Naive thymus-derived CD4-positive, alpha-beta T cell (primary cell): ENCODE data around the gene IZUMO2. TPM values are rescaled to one million over a fixed set of nuclear protein-coding genes. Genes with fewer than 3 reads are reported as not detected.
"Not testable (repeated sequence)": the region's sequence is repeated elsewhere in the genome, so short reads cannot be mapped to it uniquely, and the experiment has no call there.

Source experiments
- ATAC-seq: fragments of 150-1000 bp; cut with Tn5 transposase; 2 replicates; pipeline ENCODE4 v1.10.0; 2021; ENCODE audit warnings: mild to moderate bottlenecking, moderate library complexity
- CTCF ChIA-PET: fragments of 350-600 bp; sonication (Branson Sonifier 250); formaldehyde crosslinking; loops from one replicate; lab custom pipeline; 2021; ENCODE audit warnings: antibody characterized with exemption; lab: Charles Lee
- POLR2A ChIA-PET: fragments of 350-600 bp; sonication (Branson Sonifier 250); formaldehyde crosslinking; loops from one replicate; lab custom pipeline; 2021; ENCODE audit warnings: antibody characterized with exemption, inconsistent platforms; lab: Charles Lee
- DNase-seq, 9 donors: peaks; one replicate each; pipeline versions ENCODE4 v3.0.0 to v3.0.0-alpha.2; 2020 to 2022; ENCODE audit warnings: mixed read lengths in 1 of 9
- H3K27ac ChIP-seq: one replicate; pipeline ENCODE4 v1.7.0; 2013; ENCODE audit warnings: mild to moderate bottlenecking, low read depth, low read length, moderate library complexity
- H3K27me3 ChIP-seq, 2 donors: one replicate each; pipeline ENCODE4 v1.7.0; 2013; ENCODE audit warnings: low read length in 2 of 2, mild to moderate bottlenecking in 2 of 2, moderate library complexity in 2 of 2; ENCODE audit not compliant: control insufficient read depth in 2 of 2, insufficient read depth in 2 of 2
- H3K36me3 ChIP-seq, 3 experiments: 1 replicate in 2 of 3; 2 replicates in 1 of 3; pipeline ENCODE4 v1.7.0; 2013; ENCODE audit warnings: low read length in 3 of 3, mild to moderate bottlenecking in 3 of 3, moderate library complexity in 1 of 3; ENCODE audit not compliant: insufficient read depth in 3 of 3, control insufficient read depth in 2 of 3
- H3K4me1 ChIP-seq, 2 donors: one replicate each; pipeline ENCODE4 v1.7.0; 2013; ENCODE audit warnings: low read length in 2 of 2, mild to moderate bottlenecking in 2 of 2, moderate library complexity in 1 of 2; ENCODE audit not compliant: control insufficient read depth in 2 of 2, insufficient read depth in 2 of 2
- H3K4me3 ChIP-seq: 2 replicates; pipeline ENCODE4 v1.7.0; 2013; ENCODE audit warnings: mild to moderate bottlenecking, low read length
- H3K9me3 ChIP-seq, 3 experiments: 1 replicate in 2 of 3; 2 replicates in 1 of 3; pipeline ENCODE4 v1.7.0; 2013; ENCODE audit warnings: low read length in 3 of 3; ENCODE audit not compliant: control insufficient read depth in 2 of 3
- H3K27ac Mint-ChIP-seq, 9 donors: one replicate each; pipeline ENCODE4 v1.8.0; 2020 to 2022; ENCODE audit warnings: mixed read lengths in 9 of 9, mild to moderate bottlenecking in 8 of 9, moderate library complexity in 5 of 9, inconsistent platforms in 2 of 9
- H3K27me3 Mint-ChIP-seq, 5 donors: one replicate each; pipeline ENCODE4 v1.8.0; 2021 to 2022; ENCODE audit warnings: mixed read lengths in 5 of 5, mild to moderate bottlenecking in 1 of 5
- H3K36me3 Mint-ChIP-seq, 5 donors: one replicate each; pipeline ENCODE4 v1.8.0; 2020 to 2022; ENCODE audit warnings: mixed read lengths in 5 of 5, mild to moderate bottlenecking in 3 of 5, inconsistent platforms in 1 of 5
- H3K4me1 Mint-ChIP-seq, 7 donors: one replicate each; pipeline ENCODE4 v1.8.0; 2020 to 2022; ENCODE audit warnings: mixed read lengths in 7 of 7, mild to moderate bottlenecking in 3 of 7, inconsistent platforms in 1 of 7
- H3K4me3 Mint-ChIP-seq, 10 donors: one replicate each; pipeline ENCODE4 v1.8.0; 2020 to 2022; ENCODE audit warnings: mild to moderate bottlenecking in 10 of 10, mixed read lengths in 10 of 10, moderate library complexity in 6 of 10, inconsistent platforms in 2 of 10
- H3K9me3 Mint-ChIP-seq, 11 donors: one replicate each; pipeline ENCODE4 v1.8.0; 2020 to 2022; ENCODE audit warnings: mixed read lengths in 11 of 11, mild to moderate bottlenecking in 4 of 11, inconsistent platforms in 1 of 11, moderate library complexity in 1 of 11
- intact Hi-C, 2 donors: fragments of 100-400 bp; cut with micrococcal nuclease; formaldehyde crosslinking; loops; one replicate each; pipeline ENCODE4 v1.15.1; 2023
- polyA plus RNA-seq, 2 donors: library from polyadenylated mRNA; unstranded; fragments of 300-500 nt; fragmentation: Illumina TruSeq; gene quantifications; one replicate each; pipeline ENCODE4 v1.2.3, GENCODE V29; 2021
- total RNA-seq, 6 experiments: library from RNA in 5 of 6; stranded (reverse) in 5 of 6; gene quantifications; 1 replicate in 5 of 6; 2 replicates in 1 of 6; pipeline ENCODE4 v1.2.3 and lab custom pipeline; 2021 to 2026

IZUMO2 gene
- total and polyA plus RNA-seq, 7 experiments from 2014 or later: not detected

DNA sequence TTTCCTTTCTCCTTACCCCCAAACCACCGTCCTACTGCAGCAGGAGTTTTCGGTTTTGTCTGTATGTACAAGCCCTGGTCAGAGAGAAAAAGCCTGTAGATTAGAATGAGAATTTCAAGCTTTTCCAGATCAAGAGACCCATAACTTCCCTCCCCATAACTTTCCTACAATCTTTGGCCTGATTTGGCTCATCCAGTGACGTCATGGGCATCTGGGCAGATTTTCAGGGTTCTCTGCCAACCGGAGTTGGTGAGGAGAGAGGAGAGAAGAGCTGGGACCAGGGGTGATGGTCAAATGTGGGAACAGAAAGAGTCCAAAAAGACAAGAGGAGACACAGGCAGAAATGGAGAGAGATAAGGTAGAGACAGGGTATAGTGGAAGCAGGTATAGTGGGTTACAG is 10.5 kb downstream of the IZUMO2 start:
- H3K4me3 ChIP-seq: no peak overlapping the region
- no peak overlapping the region for H3K27ac ChIP-seq
- ATAC-seq (no peak), DNase-seq (no peak)
- CTCF ChIA-PET: no interaction called here
- POLR2A ChIA-PET: no interaction called here
- H3K4me1 ChIP-seq: no peaks in the 10 kb centered on the region
- peaks cover 11 to 54% (median 44%) of the 10 kb centered on the region in 5 donors for H3K27me3 Mint-ChIP-seq
- H3K27ac Mint-ChIP-seq: no peak overlapping the region
- peaks cover 5 to 11% (median 7%) of the 10 kb centered on the region in 7 donors for H3K4me1 Mint-ChIP-seq
- no peaks in the 10 kb centered on the region for H3K36me3 ChIP-seq
- intact Hi-C loops: no loop called here
- H3K9me3 ChIP-seq: peaks cover 0 to 3% (median 0%) of the 10 kb centered on the region in 3 experiments
- peaks cover 0 to 3% of the 10 kb centered on the region in 2 donors for H3K27me3 ChIP-seq
- H3K36me3 Mint-ChIP-seq: peaks cover 0 to 4% (median 0%) of the 10 kb centered on the region in 5 donors
- H3K4me3 Mint-ChIP-seq: no peak overlapping the region
- H3K9me3 Mint-ChIP-seq: peaks cover 0 to 17% (median 2%) of the 10 kb centered on the region in 11 donors

DNA sequence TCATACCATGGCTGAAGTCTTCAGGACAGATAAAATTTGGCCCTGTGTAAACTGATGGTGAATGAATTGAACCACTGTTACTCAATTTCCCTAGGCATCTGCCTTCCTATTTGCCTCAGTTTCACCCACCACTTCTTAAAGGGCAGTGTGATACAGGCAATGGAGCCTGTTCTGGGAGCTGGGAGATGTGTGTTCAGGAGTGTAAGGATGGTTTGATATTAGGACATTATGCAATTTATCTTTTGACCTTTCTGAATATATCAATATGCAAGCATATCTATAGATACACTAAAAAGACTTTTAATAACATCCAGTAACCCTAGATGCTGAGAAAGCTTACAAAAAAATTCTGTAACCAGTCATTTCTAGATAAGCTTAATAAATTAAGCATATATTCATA is 14.6 kb downstream of the IZUMO2 start:
- ATAC-seq: no peak
- Mint-ChIP-seq H3K9me3 (peaks cover 0 to 10% (median 0%) of the 10 kb centered on the region in 11 donors), H3K27me3 (peaks cover 20 to 31% (median 26%) of the 10 kb centered on the region in 5 donors), H3K4me1 (peaks cover 6 to 12% (median 9%) of the 10 kb centered on the region in 7 donors), H3K4me3 (peak overlapping the region; percentile 74 to 97 (median 87)), H3K27ac (peak overlapping the region in 1 of 9 donors; percentile 32), H3K36me3 (no peaks in the 10 kb centered on the region)
- Histone ChIP-seq H3K4me1 (no peaks in the 10 kb centered on the region), H3K27ac (no peak overlapping the region), H3K4me3 (peak overlapping the region; percentile 63), H3K9me3 (peaks cover 0 to 3% (median 0%) of the 10 kb centered on the region in 3 experiments), H3K36me3 (no peaks in the 10 kb centered on the region), H3K27me3 (peaks cover 0 to 3% of the 10 kb centered on the region in 2 donors)
- ChIA-PET POLR2A (interaction anchor here (0.5 to 1.5 kb wide), 7 partner anchors 168 to 655 kb away, joined by 3 to 6 read pairs (median 3); partner anchors contain the start of genes NUP62 and SCAF1), CTCF (interaction anchor here (1.2 to 2.1 kb wide), 4 partner anchors 10 to 631 kb away, joined by 3 to 6 read pairs (median 4); no protein-coding TSS in a partner anchor)
- intact Hi-C loops: loop anchor here in 1 of 2 donors (1.0 kb wide), 2 partner anchors 123 to 236 kb away; partner anchors contain the start of genes POLD1 and VRK3
- DNase-seq: peak in 1 of 9 donors; percentile 2

DNA sequence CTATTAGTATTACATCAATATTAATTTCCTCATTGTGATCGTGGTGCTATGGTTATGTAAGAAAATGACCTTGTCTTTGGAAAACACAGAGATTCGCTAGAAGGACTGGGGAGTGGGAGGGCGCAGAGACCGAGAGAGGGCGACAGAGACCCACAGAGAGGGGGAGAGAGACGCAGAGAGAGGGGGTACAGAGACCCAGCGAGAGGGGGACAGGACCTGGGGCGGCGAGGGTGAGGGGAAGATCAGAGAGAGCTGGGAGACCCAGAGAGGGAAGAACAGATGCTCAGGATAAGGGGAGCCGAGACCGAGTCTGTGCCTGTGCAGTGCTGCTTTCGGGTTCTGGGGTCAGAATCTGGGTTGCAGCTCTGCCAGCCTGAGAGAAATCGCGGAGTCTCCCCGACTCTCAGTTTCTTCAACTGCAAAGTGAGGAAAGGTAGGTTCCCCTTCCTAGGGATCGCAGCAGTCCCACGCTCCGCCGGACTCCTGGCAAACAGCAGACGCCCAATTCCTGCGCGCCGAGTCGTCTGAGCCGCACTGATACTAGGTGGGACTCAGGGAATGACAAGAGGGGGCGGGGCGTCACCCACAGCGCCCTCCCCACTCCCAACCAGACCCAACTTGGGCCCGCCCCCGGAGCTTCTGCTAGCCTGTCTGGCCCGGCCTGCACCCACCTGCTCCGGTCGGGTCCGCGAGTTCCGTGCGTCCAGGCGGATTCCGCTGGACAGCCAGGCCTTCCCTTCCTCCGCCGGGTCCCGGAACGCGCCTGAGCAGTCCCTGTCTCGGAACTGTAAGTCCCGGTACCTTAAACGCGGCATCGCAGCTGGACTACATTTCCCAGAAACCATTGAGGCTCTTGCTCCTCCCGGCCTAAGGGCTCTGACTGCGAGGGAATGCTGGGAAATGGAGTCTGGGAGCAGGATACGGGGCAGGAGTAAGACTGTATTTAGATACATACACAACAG is 15.3 kb downstream of the IZUMO2 start:
- Mint-ChIP-seq H3K36me3 (no peaks in the 10 kb centered on the region), H3K27ac (peak overlapping the region in 8 of 9 donors; percentile 0 to 62 (median 36)), H3K4me1 (peaks cover 6 to 12% (median 9%) of the 10 kb centered on the region in 7 donors), H3K4me3 (peak overlapping the region; percentile 74 to 97 (median 87)), H3K27me3 (peaks cover 14 to 23% (median 20%) of the 10 kb centered on the region in 5 donors), H3K9me3 (peaks cover 0 to 10% (median 0%) of the 10 kb centered on the region in 11 donors)
- DNase-seq (peak; percentile 37 to 80 (median 72)), ATAC-seq (peak; percentile 91)
- H3K27ac ChIP-seq: peak overlapping the region; percentile 53
- peak overlapping the region; percentile 63 for H3K4me3 ChIP-seq
- CTCF ChIA-PET: interaction anchor here (0.6 to 2.1 kb wide), 8 partner anchors 11 to 632 kb away, joined by 3 to 6 read pairs (median 4); partner anchors contain the start of gene KCNC3
- POLR2A ChIA-PET: interaction anchor here (0.5 to 1.5 kb wide), 7 partner anchors 168 to 656 kb away, joined by 3 to 6 read pairs (median 4); partner anchors contain the start of genes NUP62, PTOV1 and SCAF1
- H3K9me3 ChIP-seq: peaks cover 0 to 3% (median 0%) of the 10 kb centered on the region in 3 experiments
- no peaks in the 10 kb centered on the region for H3K36me3 ChIP-seq
- peaks cover 0 to 3% of the 10 kb centered on the region in 2 donors for H3K27me3 ChIP-seq
- H3K4me1 ChIP-seq: no peaks in the 10 kb centered on the region
- intact Hi-C loops: loop anchor here in 1 of 2 donors (1.0 kb wide), 3 partner anchors 122 to 636 kb away; partner anchors contain the start of genes POLD1 and VRK3

DNA sequence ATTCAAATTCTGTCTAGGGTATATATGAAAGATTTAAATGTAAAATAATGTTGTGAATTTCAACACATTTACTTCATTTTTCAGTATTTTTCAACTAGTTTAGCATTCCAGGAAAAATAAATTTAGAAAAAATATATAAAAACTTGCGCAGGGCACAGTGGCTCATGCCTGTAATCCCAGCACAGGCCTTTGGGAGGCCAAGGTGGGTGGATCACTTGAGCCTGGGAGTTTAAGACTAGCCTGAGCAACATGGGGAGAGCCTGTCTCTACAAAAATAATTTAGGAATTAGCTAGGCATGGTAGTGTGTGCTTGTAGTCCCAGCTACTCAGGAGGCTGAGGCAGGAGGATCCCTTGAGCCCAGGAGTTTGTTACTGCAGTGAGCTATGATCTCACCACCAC is 21.2 kb downstream of the IZUMO2 start:
- ATAC-seq, H3K9me3 Mint-ChIP-seq, intact Hi-C loops, H3K4me1 ChIP-seq, H3K36me3 Mint-ChIP-seq, H3K4me3 Mint-ChIP-seq, H3K9me3 ChIP-seq, H3K27ac Mint-ChIP-seq, POLR2A ChIA-PET, H3K36me3 ChIP-seq, DNase-seq, H3K27me3 Mint-ChIP-seq, CTCF ChIA-PET, H3K4me1 Mint-ChIP-seq, H3K4me3 ChIP-seq, H3K27ac ChIP-seq, H3K27me3 ChIP-seq: not testable (repeated sequence)

DNA sequence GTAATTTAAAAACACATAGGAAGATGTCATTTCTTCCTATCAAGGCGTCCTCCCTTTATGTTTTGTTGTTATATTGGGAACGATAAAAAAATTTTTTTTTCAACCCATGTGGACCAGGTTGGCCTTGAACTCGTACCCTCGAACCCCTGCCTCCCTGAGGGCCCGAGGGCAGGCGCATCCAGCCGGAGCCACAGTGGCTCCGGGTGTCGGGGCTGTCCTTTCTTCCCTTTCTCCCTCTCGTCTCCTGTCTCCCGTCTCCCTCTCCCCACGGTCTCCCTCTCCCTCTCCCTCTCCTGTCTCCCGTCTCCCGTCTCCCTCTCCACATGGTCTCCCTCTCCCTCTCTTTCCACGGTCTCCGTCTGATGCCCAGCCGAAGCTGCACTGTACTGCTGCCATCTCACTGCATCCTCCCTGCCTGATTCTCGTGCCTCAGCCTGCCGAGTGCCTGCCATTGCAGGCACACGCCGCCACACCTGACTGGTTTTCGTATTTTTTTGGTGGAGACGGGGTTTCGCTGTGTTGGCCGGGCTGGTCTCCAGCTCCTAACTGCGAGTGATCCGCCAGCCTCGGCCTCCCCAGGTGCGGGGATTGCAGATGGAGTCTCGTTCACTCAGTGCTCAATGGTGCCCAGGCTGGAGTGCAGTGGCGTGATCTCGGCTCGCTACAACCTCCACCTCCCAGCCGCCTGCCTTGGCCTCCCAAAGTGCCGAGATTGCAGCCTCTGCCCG is 22.8 kb downstream of the IZUMO2 start:
- ATAC-seq, H3K4me1 ChIP-seq, DNase-seq, H3K4me1 Mint-ChIP-seq, H3K4me3 Mint-ChIP-seq, H3K27ac Mint-ChIP-seq, H3K27ac ChIP-seq, H3K9me3 ChIP-seq, H3K36me3 ChIP-seq, POLR2A ChIA-PET, H3K4me3 ChIP-seq, H3K27me3 ChIP-seq, H3K27me3 Mint-ChIP-seq, H3K36me3 Mint-ChIP-seq, H3K9me3 Mint-ChIP-seq, intact Hi-C loops: not testable (repeated sequence)
- CTCF ChIA-PET: interaction anchor here (0.7 kb wide), 1 partner anchor 202 kb away, joined by 3 read pairs; no protein-coding TSS in a partner anchor
